RWPE1 (cell line): ENCODE results near the gene IQGAP2.
A peak's percentile ranks its signal among the peaks of the same experiment; 100 is the strongest.

Experiments
- CTCF ChIA-PET: fragments of 350-600 bp; sonication (Branson Sonifier 250); formaldehyde crosslinking; extraction: SDS; loops from one replicate; lab custom pipeline; 2021; lab: Yijun Ruan, JAX
- POLR2A ChIA-PET: fragments of 400-600 bp; formaldehyde crosslinking; extraction: SDS; loops from one replicate; lab custom pipeline; 2020; ENCODE audit warnings: antibody characterized with exemption; ENCODE audit not compliant: low non-redundant PET; lab: Yijun Ruan, JAX
- DNase-seq: peaks from one replicate; pipeline ENCODE4 v3.0.0; 2012; ENCODE audit warnings: low spot score
- H3K27ac ChIP-seq: fragments of 450-650 bp; 2 replicates; pipeline ENCODE4 v1.5.1; 2017
- TF ChIP-seq, protein P1 (sequence below): fragments of 450-650 bp; conservative IDR thresholded peaks from 2 replicates; pipeline ENCODE4 v1.5.1; 2017; ENCODE audit warnings: low read depth, mild to moderate bottlenecking

IQGAP2 gene

DNA sequence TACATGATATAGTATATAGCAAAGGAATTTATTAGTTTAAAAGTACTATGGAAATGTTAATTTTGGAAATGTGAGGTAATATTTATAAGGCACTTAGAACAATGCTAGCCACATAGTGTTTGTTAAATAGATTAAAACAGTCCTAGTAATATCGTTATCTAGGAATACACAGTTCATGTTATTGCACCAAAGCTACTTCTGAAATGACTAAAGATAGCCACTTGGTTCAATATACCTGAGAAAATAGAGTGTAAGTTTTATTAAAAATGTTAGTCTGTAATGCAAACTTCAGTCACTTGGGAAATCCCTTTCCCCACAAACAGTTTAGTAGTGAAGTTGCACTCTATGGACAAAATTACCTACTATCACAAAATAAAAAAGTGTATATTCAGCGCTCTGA, 297.5 kb downstream of the IQGAP2 start:
- ChIA-PET CTCF (interaction anchor here (0.6 to 0.9 kb wide), 3 partner anchors 14 to 99 kb away, joined by 3 to 4 read pairs (median 3); no protein-coding TSS in a partner anchor), POLR2A (no interaction called here)
- TF ChIP-seq, protein P1, sequence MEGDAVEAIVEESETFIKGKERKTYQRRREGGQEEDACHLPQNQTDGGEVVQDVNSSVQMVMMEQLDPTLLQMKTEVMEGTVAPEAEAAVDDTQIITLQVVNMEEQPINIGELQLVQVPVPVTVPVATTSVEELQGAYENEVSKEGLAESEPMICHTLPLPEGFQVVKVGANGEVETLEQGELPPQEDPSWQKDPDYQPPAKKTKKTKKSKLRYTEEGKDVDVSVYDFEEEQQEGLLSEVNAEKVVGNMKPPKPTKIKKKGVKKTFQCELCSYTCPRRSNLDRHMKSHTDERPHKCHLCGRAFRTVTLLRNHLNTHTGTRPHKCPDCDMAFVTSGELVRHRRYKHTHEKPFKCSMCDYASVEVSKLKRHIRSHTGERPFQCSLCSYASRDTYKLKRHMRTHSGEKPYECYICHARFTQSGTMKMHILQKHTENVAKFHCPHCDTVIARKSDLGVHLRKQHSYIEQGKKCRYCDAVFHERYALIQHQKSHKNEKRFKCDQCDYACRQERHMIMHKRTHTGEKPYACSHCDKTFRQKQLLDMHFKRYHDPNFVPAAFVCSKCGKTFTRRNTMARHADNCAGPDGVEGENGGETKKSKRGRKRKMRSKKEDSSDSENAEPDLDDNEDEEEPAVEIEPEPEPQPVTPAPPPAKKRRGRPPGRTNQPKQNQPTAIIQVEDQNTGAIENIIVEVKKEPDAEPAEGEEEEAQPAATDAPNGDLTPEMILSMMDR, result no peak

DNA sequence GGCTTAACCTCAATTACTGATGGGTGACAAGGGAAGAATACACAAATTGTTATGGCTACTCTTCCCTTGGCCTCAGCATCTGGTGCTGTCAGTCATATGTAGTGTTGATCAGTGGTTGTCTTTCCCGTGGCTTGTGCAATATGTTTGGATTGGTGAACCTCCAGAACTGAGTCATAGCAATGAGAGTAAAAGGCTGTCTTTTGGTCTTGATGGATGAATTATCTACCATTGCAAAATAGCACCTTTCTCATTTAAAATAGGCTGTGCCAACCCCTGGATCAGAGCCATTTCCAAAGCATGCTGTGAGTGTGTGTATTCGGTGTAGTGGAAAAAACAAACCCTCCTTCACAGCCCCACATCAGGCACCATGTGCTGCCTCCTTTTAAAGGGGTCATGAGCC, 298.2 kb downstream of the IQGAP2 start:
- H3K27ac ChIP-seq, result peak overlapping the region; percentile 88
- ChIA-PET CTCF (interaction anchor here (0.9 kb wide), 1 partner anchor 99 kb away, joined by 3 read pairs; no protein-coding TSS in a partner anchor), POLR2A (no interaction called here)
- TF ChIP-seq, protein P1, result no peak
- peak; percentile 89 for DNase-seq

More for the DNA sequence above, 297.5 kb downstream of the IQGAP2 start:
- H3K27ac ChIP-seq, result no peak overlapping the region
- DNase-seq, result no peak

DNA sequence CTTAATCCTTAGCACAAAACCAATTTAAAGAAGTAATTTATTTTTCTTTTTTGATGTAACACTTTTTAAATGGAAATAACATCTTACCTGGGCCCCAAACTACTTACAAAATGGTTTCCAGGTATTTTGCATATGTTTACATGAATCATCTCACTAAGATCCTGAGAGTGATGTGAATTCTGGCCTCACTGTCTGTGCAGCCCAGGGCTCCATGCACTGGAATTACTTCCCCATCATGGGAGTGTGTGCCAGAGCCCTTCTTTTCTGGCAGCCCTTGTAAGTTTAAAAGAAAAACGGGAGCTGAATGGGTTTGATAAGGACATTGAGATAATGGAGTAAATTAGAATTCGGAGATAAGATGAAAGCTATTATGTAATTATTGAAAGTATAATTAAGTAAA, 300.6 kb downstream of the IQGAP2 start:
- TF ChIP-seq, protein P1, result no peak
- H3K27ac ChIP-seq, result no peak overlapping the region
- CTCF ChIA-PET, result interaction anchor here (1.0 kb wide), 1 partner anchor 35 kb away, joined by 3 read pairs; no protein-coding TSS in a partner anchor
- POLR2A ChIA-PET, result no interaction called here
- DNase-seq, result no peak

DNA sequence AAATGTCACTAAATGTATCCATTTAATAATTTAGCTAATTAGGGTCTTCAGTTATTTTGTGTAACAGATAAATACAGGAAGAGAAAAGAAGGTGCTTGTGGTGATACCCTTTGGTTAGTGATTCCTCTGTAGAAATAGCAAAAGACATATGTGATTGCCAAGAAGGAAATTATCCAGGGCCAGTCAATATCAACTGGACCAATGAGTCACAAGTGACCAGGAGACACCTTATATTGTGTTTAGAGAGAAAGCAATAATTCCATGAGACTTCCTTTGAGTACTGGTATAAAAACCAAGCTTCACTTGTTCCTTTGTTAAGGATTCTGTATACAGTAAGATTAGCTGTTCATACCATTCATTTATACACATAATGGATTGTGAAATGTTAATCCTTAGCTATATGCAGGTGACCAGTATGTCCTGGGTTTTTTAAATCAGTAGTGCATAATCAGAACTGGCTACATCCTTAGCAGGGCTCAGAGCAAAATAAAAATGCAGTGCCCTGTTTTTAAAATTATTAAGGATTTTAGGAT, 301.1 kb downstream of the IQGAP2 start:
- no peak overlapping the region for H3K27ac ChIP-seq
- ChIA-PET POLR2A (no interaction called here), CTCF (interaction anchor here (1.0 kb wide), 1 partner anchor 36 kb away, joined by 3 read pairs; no protein-coding TSS in a partner anchor)
- DNase-seq, result no peak
- TF ChIP-seq, protein P1, result no peak

DNA sequence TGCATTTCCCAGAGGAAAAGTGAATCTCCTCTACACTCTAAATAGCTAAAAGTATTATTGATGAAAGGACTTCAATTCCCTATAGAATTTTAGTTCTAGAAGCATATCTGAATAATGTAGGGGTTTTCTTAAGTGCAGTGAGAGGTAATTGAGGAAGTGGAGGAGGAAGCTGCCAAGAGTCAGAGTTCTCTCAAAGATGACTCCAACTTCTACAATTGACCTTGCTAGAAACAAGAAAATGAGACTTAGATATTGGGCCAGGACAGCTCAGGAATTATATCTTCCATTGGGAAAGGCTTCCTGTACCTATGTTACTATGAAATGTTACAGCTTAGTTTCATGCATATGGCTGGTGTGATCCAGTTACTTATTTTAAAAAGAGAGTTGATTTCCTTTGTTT, 302.5 kb downstream of the IQGAP2 start:
- CTCF ChIA-PET, result no interaction called here
- no peak overlapping the region for H3K27ac ChIP-seq
- TF ChIP-seq, protein P1, result no peak
- DNase-seq, result no peak
- POLR2A ChIA-PET, result no interaction called here

DNA sequence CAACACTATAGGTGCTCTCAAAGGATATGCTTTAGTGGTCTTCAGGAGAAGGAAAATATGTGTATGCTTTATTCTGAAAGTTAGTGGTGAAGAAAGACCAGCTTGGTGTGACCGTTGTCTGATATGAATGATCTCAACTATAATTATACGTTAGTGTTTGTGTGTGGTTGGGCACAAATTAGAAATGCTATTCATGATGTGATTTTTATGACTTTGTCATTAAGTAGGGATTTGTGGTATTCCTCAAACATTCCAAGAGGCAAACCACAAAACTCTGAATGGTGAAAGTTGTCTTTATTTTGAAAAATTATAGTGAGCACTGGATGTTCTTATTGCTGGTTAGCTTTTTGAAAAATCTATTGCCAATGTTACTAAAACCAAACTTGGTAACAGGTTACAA, 306.7 kb downstream of the IQGAP2 start:
- no peak for DNase-seq
- no peak overlapping the region for H3K27ac ChIP-seq
- TF ChIP-seq, protein P1, result no peak
- ChIA-PET POLR2A (no interaction called here), CTCF (interaction anchor here (0.6 to 1.8 kb wide), 5 partner anchors 20 to 103 kb away, joined by 3 to 9 read pairs (median 4); no protein-coding TSS in a partner anchor)
